Brain microvascular endothelial cell (primary cell): ENCODE results near the gene DNALI1.

ENCODE experiments used
- DNase-seq: peaks from one replicate; pipeline ENCODE4 v3.0.0-alpha.2; 2020
- H3K27ac ChIP-seq: fragments of 250-450 bp; sonication (Bioruptor Pico); 2 replicates; pipeline ENCODE4 v1.5.1; 2020; ENCODE audit warnings: mild to moderate bottlenecking, moderate library complexity
- H3K27me3 ChIP-seq: fragments of 250-450 bp; sonication (Bioruptor Pico); replicated peaks from 2 replicates; pipeline ENCODE4 v1.5.1; 2020; ENCODE audit warnings: mild to moderate bottlenecking
- H3K36me3 ChIP-seq: fragments of 250-450 bp; sonication (Bioruptor Pico); replicated peaks from 2 replicates; pipeline ENCODE4 v1.5.1; 2020; ENCODE audit warnings: mild to moderate bottlenecking
- H3K4me3 ChIP-seq: 2 replicates; pipeline ENCODE4 v1.5.1; 2011; ENCODE audit warnings: low read depth, mild to moderate bottlenecking, control low read depth, low read length, moderate library complexity
- in situ Hi-C: cut with HindIII; loops from 2 replicates; pipeline ENCODE4 v1.10.0; 2017; ENCODE audit warnings: low sequenced_read_pairs, low pct_ligation_motif_present
- TF ChIP-seq, protein P1 (sequence below): IDR thresholded peaks from 2 replicates; pipeline ENCODE4 v1.5.1; 2011; ENCODE audit warnings: low read depth, mild to moderate bottlenecking, moderate library complexity, low read length, control low read depth, inconsistent platforms; ENCODE audit errors: missing control alignments

DNALI1 gene

DNA sequence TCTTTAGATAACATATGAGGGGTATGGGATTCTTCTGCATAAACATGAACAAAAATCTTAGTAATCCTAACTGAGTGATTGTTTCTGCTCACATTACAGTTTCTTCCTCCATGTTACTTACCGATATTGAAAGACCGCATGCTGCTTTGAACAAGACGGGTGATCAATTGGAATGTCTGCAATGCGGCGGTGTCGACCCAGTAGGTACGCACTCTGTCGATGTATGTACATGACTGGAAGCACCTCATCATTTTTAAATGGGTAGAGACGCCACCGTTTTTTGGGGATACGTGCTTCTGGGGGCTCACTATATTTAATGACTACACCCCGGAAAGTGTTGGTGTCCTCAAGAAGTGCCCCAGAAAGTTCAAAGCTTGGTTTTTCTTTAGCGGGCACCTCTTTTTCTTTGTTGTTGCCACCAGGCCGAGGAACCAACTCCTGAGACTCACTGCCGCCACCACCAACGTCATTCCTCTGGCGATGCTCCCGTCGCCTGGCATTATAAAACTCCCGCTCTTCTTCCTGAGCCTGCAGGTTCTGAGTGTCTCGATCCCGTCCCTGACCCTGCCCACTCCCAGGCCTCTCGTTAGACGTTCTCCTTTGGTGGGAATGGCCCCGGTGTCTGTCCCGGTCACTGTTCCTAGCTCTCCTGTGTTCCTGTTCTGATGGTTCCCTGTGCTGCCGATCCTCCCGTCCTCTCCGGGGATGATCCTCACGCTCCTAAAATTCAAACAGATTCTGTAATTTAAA lies 16.5 kb upstream of the DNALI1 start:
- Histone ChIP-seq H3K4me3 (no peak overlapping the region), H3K27me3 (no peaks in the 10 kb centered on the region), H3K36me3 (peaks cover 31% of the 10 kb centered on the region), H3K27ac (no peak overlapping the region)
- in situ Hi-C loops, result no loop called here
- no peak for DNase-seq
- TF ChIP-seq, protein P1, sequence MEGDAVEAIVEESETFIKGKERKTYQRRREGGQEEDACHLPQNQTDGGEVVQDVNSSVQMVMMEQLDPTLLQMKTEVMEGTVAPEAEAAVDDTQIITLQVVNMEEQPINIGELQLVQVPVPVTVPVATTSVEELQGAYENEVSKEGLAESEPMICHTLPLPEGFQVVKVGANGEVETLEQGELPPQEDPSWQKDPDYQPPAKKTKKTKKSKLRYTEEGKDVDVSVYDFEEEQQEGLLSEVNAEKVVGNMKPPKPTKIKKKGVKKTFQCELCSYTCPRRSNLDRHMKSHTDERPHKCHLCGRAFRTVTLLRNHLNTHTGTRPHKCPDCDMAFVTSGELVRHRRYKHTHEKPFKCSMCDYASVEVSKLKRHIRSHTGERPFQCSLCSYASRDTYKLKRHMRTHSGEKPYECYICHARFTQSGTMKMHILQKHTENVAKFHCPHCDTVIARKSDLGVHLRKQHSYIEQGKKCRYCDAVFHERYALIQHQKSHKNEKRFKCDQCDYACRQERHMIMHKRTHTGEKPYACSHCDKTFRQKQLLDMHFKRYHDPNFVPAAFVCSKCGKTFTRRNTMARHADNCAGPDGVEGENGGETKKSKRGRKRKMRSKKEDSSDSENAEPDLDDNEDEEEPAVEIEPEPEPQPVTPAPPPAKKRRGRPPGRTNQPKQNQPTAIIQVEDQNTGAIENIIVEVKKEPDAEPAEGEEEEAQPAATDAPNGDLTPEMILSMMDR, result no peak

DNA sequence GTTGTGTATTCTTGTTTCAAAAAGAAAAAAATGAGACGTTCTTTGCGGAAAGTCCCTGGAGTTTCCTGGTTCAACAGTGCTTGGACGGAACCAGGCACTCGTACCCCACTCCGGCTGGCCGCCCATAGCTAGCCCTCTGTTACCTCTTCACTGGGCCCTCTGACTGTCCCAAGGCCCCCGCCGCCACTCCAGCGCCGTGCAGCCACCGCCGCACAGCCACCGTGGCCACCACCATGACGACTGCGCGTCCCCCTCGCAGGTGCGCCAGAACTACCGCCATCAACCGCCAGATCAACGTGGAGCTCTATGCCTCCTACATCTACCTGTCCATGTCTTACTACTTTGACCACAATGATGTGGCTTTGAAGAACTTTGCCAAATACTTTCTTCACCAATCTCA lies 12.2 kb upstream of the DNALI1 start:
- H3K36me3 ChIP-seq, result peaks cover 26% of the 10 kb centered on the region
- TF ChIP-seq, protein P1, result no peak
- no peak for DNase-seq
- H3K27me3 ChIP-seq, result no peaks in the 10 kb centered on the region
- H3K27ac ChIP-seq, result no peak overlapping the region
- H3K4me3 ChIP-seq, result no peak overlapping the region
- in situ Hi-C loops, result no loop called here

DNA sequence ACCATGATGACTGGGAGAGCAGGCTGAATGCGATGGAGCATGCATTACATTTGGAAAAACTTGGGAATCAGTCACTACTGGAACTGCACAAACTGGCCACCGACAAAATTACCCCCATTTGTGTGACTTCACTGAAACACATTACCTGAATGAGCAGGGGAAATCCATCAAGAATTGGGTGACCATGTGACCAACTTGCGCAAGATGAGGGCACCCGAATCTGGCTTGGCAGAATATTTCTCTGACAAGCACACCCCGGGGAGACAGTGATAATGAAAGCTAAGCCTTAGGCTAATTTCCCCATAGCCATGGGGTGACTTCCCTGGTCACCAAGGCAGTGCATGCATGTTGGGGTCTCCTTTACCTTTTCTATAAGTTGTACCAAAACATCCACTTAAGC lies 11.7 kb upstream of the DNALI1 start:
- Histone ChIP-seq H3K27ac (no peak overlapping the region), H3K4me3 (no peak overlapping the region), H3K27me3 (no peaks in the 10 kb centered on the region), H3K36me3 (peaks cover 24% of the 10 kb centered on the region)
- in situ Hi-C loops, result no loop called here
- no peak for DNase-seq
- TF ChIP-seq, protein P1, result no peak

DNA sequence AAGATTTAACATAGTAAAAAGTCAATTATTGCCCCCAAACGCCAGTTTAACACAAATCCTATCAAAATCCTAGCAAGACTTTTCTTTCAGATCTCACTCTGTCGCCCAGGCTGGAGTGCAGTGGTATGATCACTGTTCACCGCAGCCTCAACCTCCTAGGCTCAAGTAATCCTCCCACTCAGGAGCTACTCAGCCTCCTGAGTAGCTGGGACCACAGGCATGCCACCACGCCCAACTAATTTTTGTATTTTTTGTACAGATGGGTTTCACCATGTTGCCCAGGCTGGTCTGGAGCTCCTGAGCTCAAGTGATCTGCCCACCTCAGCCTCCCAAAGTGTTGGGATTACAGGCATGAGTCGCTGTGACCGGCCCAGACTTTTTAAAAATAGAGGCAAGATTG lies 7.4 kb upstream of the DNALI1 start:
- H3K36me3 ChIP-seq, result peaks cover 18% of the 10 kb centered on the region
- TF ChIP-seq, protein P1, result no peak
- H3K27ac ChIP-seq, result no peak overlapping the region
- in situ Hi-C loops, result no loop called here
- no peak for DNase-seq
- H3K27me3 ChIP-seq, result no peaks in the 10 kb centered on the region
- H3K4me3 ChIP-seq, result no peak overlapping the region

DNA sequence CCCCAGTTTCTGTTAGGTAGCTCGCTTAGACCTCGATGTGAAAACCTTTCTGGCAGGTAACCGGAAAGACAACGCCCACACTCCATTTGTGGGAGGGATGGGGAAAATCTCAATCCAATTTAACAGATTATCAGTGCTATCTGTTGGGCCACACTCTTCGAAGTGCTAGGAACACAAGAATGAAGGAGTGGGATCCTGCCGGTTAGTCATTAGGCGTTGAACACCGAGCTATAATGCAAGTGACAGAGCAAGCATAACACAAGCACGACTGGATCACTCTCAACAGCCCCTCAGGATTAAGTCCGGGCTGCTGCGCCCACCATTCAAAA lies 3.2 kb upstream of the DNALI1 start:
- in situ Hi-C loops, result no loop called here
- no peak for DNase-seq

More for the DNA sequence above, 3.2 kb upstream of the DNALI1 start:
- Histone ChIP-seq H3K27me3 (no peaks in the 10 kb centered on the region), H3K36me3 (peaks cover 2% of the 10 kb centered on the region), H3K4me3 (peak overlapping the region; percentile 97), H3K27ac (peak overlapping the region; percentile 79)
- TF ChIP-seq, protein P1, result no peak
